Nephron (organoid): Measurements from ENCODE around the gene UQCRC1.

ENCODE experiments used
- H3K27ac Mint-ChIP-seq, 3 experiments: 2 replicates each; pipeline ENCODE4 v1.8.0; 2020; ENCODE audit warnings: mixed read lengths in 3 of 3, mild to moderate bottlenecking in 2 of 3, moderate library complexity in 1 of 3
- H3K27me3 Mint-ChIP-seq: 2 replicates; pipeline ENCODE4 v1.8.0; 2021; ENCODE audit warnings: low read depth, mild to moderate bottlenecking, moderate library complexity, mixed read lengths
- H3K36me3 Mint-ChIP-seq: 2 replicates; pipeline ENCODE4 v1.8.0; 2020; ENCODE audit warnings: low read depth, mixed read lengths
- H3K4me1 Mint-ChIP-seq: 2 replicates; pipeline ENCODE4 v1.8.0; 2020; ENCODE audit warnings: mixed read lengths
- H3K4me3 Mint-ChIP-seq, 3 experiments: 2 replicates each; pipeline ENCODE4 v1.8.0; 2020; ENCODE audit warnings: mild to moderate bottlenecking in 3 of 3, mixed read lengths in 3 of 3, moderate library complexity in 2 of 3
- H3K9me3 Mint-ChIP-seq: 2 replicates; pipeline ENCODE4 v1.8.0; 2020; ENCODE audit warnings: mixed read lengths
- CTCF ChIP-seq, 3 experiments: fragments of 200-600 bp; sonication (generic); IDR thresholded peaks; one replicate each; pipeline ENCODE4 v1.5.0; 2021; ENCODE audit warnings: antibody characterized with exemption in 3 of 3; ENCODE audit not compliant: unreplicated experiment in 3 of 3

The UQCRC1 gene

GRCh38 chr3:48563382-48563918 lies 46.0 kb downstream of the UQCRC1 start, which contains the start of gene UCN2:
Gene UCN2, minus strand, starts transcription at chr3:48563781. Its CDS starts 657 bp downstream, at chr3:48563124.
- TF ChIP-seq CTCF (IDR thresholded peaks at IDR 0.05; ENCODE audit: unreplicated experiment in 3 of 3), result no peak
- H3K36me3 Mint-ChIP-seq, result no peaks in the 10 kb centered on the region
- peaks cover 54% of the 10 kb centered on the region for H3K4me1 Mint-ChIP-seq
- peak within 1 kb of the TSS; percentile 60 to 86 (median 81) for H3K27ac Mint-ChIP-seq
- H3K27me3 Mint-ChIP-seq, result peaks cover 4% of the 10 kb centered on the region
- H3K9me3 Mint-ChIP-seq, result no peaks in the 10 kb centered on the region
- no peak within 1 kb of the TSS for H3K4me3 Mint-ChIP-seq

GRCh38 chr3:48562367-48563095 lies 46.9 kb downstream of the UQCRC1 start:
- Mint-ChIP-seq H3K36me3 (no peaks in the 10 kb centered on the region), H3K9me3 (no peaks in the 10 kb centered on the region), H3K4me3 (no peak overlapping the region), H3K4me1 (peaks cover 60% of the 10 kb centered on the region), H3K27ac (peak overlapping the region; percentile 60 to 86 (median 81)), H3K27me3 (peaks cover 4% of the 10 kb centered on the region)
- no peak for TF ChIP-seq CTCF (IDR thresholded peaks at IDR 0.05; ENCODE audit: unreplicated experiment in 3 of 3)

- Mint-ChIP-seq H3K4me1 (peaks cover 65% of the 10 kb centered on the region), H3K9me3 (no peaks in the 10 kb centered on the region), H3K27me3 (peaks cover 4% of the 10 kb centered on the region), H3K27ac (peak overlapping the region; percentile 88 to 94 (median 92)), H3K4me3 (peak overlapping the region; percentile 70 to 82 (median 80)), H3K36me3 (no peaks in the 10 kb centered on the region)
- TF ChIP-seq CTCF (IDR thresholded peaks at IDR 0.05; ENCODE audit: unreplicated experiment in 3 of 3), result peak in 2 of 3 experiments; percentile 19 to 37
Measured at GRCh38 chr3:48561045-48561736, 48.3 kb downstream of the UQCRC1 start.

GRCh38 chr3:48560648-48561018 lies 48.8 kb downstream of the UQCRC1 start:
- peaks cover 61% of the 10 kb centered on the region for H3K4me1 Mint-ChIP-seq
- H3K9me3 Mint-ChIP-seq, result no peaks in the 10 kb centered on the region

GRCh38 chr3:48558493-48559134 lies 50.8 kb downstream of the UQCRC1 start:
- TF ChIP-seq CTCF (IDR thresholded peaks at IDR 0.05; ENCODE audit: unreplicated experiment in 3 of 3), result no peak
- Mint-ChIP-seq H3K27me3 (peaks cover 4% of the 10 kb centered on the region), H3K4me3 (peak overlapping the region; percentile 62 to 90 (median 82)), H3K4me1 (peaks cover 57% of the 10 kb centered on the region), H3K36me3 (no peaks in the 10 kb centered on the region), H3K9me3 (no peaks in the 10 kb centered on the region), H3K27ac (peak overlapping the region; percentile 24 to 92 (median 77))

More at GRCh38 chr3:48560648-48561018, 48.8 kb downstream of the UQCRC1 start:
- peak overlapping the region; percentile 70 to 82 (median 80) for H3K4me3 Mint-ChIP-seq
- H3K27me3 Mint-ChIP-seq, result peaks cover 4% of the 10 kb centered on the region
- TF ChIP-seq CTCF (IDR thresholded peaks at IDR 0.05; ENCODE audit: unreplicated experiment in 3 of 3), result no peak
- H3K27ac Mint-ChIP-seq, result peak overlapping the region; percentile 88 to 94 (median 92)
- no peaks in the 10 kb centered on the region for H3K36me3 Mint-ChIP-seq
